Spleen (tissue), 11 donors: Measurements from ENCODE around the gene S100Z. TPM values are rescaled to one million over a fixed set of nuclear protein-coding genes. Genes with fewer than 3 reads are reported as not detected.
A peak's percentile ranks its signal among the peaks of the same experiment; 100 is the strongest.

Experiments
- DNase-seq: peaks from one replicate; pipeline ENCODE4 v3.0.0-alpha.2; 2020
- H3K27ac ChIP-seq, 8 donors: fragments of 200-600 bp; sonication (generic) in 7 of 8; 1 replicate in 4 of 8; 2 replicates in 4 of 8; pipeline versions ENCODE4 v1.5.0 to v1.8.0; 2016 to 2021; ENCODE audit warnings: inconsistent platforms in 4 of 8, mild to moderate bottlenecking in 4 of 8, moderate library complexity in 1 of 8
- H3K27me3 ChIP-seq, 7 donors: fragments of 200-600 bp; sonication (generic) in 6 of 7; replicated peaks in 1 of 7; 1 replicate in 4 of 7; 2 replicates in 3 of 7; pipeline versions ENCODE4 v1.5.0 to v1.8.0; 2016 to 2021; ENCODE audit warnings: inconsistent platforms in 3 of 7, mild to moderate bottlenecking in 1 of 7
- H3K36me3 ChIP-seq, 6 donors: fragments of 200-600 bp; sonication (generic) in 5 of 6; 1 replicate in 4 of 6; 2 replicates in 2 of 6; pipeline versions ENCODE4 v1.5.0 to v1.8.0; 2016 to 2021; ENCODE audit warnings: inconsistent platforms in 2 of 6
- H3K4me1 ChIP-seq, 6 donors: fragments of 200-600 bp; sonication (generic) in 5 of 6; 1 replicate in 3 of 6; 2 replicates in 3 of 6; pipeline versions ENCODE4 v1.5.0 to v1.8.0; 2016 to 2021; ENCODE audit warnings: inconsistent platforms in 3 of 6
- H3K4me3 ChIP-seq, 8 donors: fragments of 200-600 bp; sonication (generic) in 7 of 8; 1 replicate in 4 of 8; 2 replicates in 4 of 8; pipeline versions ENCODE4 v1.5.0 to v1.8.0; 2016 to 2021; ENCODE audit warnings: inconsistent platforms in 4 of 8, mild to moderate bottlenecking in 4 of 8, moderate library complexity in 2 of 8
- H3K9me3 ChIP-seq, 8 donors: fragments of 200-600 bp; sonication (generic) in 7 of 8; 1 replicate in 4 of 8; 2 replicates in 4 of 8; pipeline versions ENCODE4 v1.5.0 to v1.8.0; 2016 to 2021; ENCODE audit warnings: inconsistent platforms in 4 of 8
- POLR2A ChIP-seq, 3 donors: fragments of 450-650 bp; IDR thresholded peaks; one replicate each; pipeline ENCODE4 v1.5.1; 2017; ENCODE audit warnings: antibody characterized with exemption in 3 of 3, mild to moderate bottlenecking in 1 of 3
- POLR2AphosphoS5 ChIP-seq, 3 donors: sonication (generic); formaldehyde crosslinking; IDR thresholded peaks; one replicate each; pipeline ENCODE4 v1.5.1; 2017; ENCODE audit warnings: antibody characterized with exemption in 3 of 3
- WGBS, 5 donors: extraction: QIAGEN DNeasy Blood & Tissue Kit in 3 of 5; methylation state at CpG; one replicate each; pipeline versions ENCODE4 v1.1.5 to v1.1.7; 2013 to 2018; 5-methylcytosine and 5-hydroxymethylcytosine counted together
- intact Hi-C: fragments of 100-400 bp; cut with DNase I; formaldehyde crosslinking; loops from one replicate; pipeline ENCODE4 v1.15.0; 2023; ENCODE audit warnings: low total_unique reads
- polyA plus RNA-seq, 3 donors: library from polyadenylated mRNA; stranded (reverse); fragments of 200-250 nt; gene quantifications; one replicate each; pipeline ENCODE4 v1.2.1, GENCODE V29; 2013
- total RNA-seq, 7 donors: library from RNA; depleted of rRNA in 3 of 7; stranded (reverse); fragments of >200 nt in 3 of 7; fragmentation: NEBNext Ultra II Directional in 4 of 7; extraction: Animal tissue kit (Norgen Biotek cat#: 25700) in 4 of 7; gene quantifications; one replicate each; pipeline versions ENCODE4 v1.1.0 to v1.2.1, GENCODE V29; 2016 to 2021
- TF ChIP-seq, protein P1 (sequence below), 11 experiments: fragments of 200-600 bp in 7 of 11; fragments of 450-650 bp in 4 of 11; sonication (generic) in 4 of 11; IDR thresholded peaks in 8 of 11; conservative IDR thresholded peaks in 3 of 11; 1 replicate in 7 of 11; 2 replicates in 4 of 11; pipeline versions ENCODE4 v1.4.0 to v1.8.0; 2016 to 2021; ENCODE audit warnings: antibody characterized with exemption in 11 of 11, inconsistent platforms in 4 of 11, mild to moderate bottlenecking in 1 of 11
- donor health status: healthy with polysubstance abuse.
- donor health status: DM: no; HTN: no; CAD: no; lungs with moderate emphysema.
- donor health status: DM: no; HTN: no; CAD: no.
- donor health status: Bipolar disorder and iron deficiency.
- donor health status: healthy.
- donor health status: DM: no; HTN: no; CAD: no.
- donor health status: DM: yes; HTN: yes; CAD: no.

The S100Z gene
- total and polyA plus RNA-seq, 10 donors = 2.2 to 21.7 (median 8.1) TPM

DNA sequence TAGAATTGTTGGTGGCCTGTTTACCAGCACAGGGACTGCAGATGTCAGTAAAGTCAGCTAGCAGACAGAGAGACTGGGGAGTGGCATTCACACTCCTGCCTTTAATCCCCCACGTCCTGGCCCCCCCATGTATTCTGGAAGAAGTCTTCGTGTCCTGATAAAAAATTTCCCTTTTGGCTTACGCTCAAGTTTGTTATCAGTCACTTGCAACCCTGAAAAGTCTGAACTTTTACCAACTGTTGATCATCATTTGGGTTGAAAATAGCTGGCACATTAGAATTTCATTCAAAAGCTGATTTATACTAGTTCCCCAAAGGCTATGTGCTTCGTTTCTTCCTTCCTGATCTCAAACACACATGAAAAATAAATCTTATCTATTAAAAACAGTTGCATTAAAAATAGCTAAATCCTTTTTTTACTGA is 97.3 kb downstream of the S100Z start:
- intact Hi-C loops = no loop called here
- H3K27ac ChIP-seq = peak overlapping the region in 7 of 8 donors; percentile 44 to 65 (median 55)
- no peak overlapping the region for H3K4me3 ChIP-seq
- no peaks in the 10 kb centered on the region for H3K9me3 ChIP-seq
- peaks cover 0 to 2% (median 0%) of the 10 kb centered on the region in 7 donors for H3K27me3 ChIP-seq
- no peaks in the 10 kb centered on the region for H3K36me3 ChIP-seq
- TF ChIP-seq POLR2A (IDR thresholded peaks at IDR 0.05) (no peak), POLR2AphosphoS5 (IDR thresholded peaks at IDR 0.05) (no peak)
- TF ChIP-seq, protein P1, sequence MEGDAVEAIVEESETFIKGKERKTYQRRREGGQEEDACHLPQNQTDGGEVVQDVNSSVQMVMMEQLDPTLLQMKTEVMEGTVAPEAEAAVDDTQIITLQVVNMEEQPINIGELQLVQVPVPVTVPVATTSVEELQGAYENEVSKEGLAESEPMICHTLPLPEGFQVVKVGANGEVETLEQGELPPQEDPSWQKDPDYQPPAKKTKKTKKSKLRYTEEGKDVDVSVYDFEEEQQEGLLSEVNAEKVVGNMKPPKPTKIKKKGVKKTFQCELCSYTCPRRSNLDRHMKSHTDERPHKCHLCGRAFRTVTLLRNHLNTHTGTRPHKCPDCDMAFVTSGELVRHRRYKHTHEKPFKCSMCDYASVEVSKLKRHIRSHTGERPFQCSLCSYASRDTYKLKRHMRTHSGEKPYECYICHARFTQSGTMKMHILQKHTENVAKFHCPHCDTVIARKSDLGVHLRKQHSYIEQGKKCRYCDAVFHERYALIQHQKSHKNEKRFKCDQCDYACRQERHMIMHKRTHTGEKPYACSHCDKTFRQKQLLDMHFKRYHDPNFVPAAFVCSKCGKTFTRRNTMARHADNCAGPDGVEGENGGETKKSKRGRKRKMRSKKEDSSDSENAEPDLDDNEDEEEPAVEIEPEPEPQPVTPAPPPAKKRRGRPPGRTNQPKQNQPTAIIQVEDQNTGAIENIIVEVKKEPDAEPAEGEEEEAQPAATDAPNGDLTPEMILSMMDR (IDR thresholded peaks at IDR 0.05 in 8 of 11, conservative IDR thresholded peaks at IDR 0.05 in 3 of 11) = no peak
- H3K4me1 ChIP-seq = peaks cover 0 to 28% (median 15%) of the 10 kb centered on the region in 6 donors
- WGBS, 5 donors = 27 to 48% (median 31%) methylated on average over 4 of the region's 4 CpGs
- DNase-seq = no peak

DNA sequence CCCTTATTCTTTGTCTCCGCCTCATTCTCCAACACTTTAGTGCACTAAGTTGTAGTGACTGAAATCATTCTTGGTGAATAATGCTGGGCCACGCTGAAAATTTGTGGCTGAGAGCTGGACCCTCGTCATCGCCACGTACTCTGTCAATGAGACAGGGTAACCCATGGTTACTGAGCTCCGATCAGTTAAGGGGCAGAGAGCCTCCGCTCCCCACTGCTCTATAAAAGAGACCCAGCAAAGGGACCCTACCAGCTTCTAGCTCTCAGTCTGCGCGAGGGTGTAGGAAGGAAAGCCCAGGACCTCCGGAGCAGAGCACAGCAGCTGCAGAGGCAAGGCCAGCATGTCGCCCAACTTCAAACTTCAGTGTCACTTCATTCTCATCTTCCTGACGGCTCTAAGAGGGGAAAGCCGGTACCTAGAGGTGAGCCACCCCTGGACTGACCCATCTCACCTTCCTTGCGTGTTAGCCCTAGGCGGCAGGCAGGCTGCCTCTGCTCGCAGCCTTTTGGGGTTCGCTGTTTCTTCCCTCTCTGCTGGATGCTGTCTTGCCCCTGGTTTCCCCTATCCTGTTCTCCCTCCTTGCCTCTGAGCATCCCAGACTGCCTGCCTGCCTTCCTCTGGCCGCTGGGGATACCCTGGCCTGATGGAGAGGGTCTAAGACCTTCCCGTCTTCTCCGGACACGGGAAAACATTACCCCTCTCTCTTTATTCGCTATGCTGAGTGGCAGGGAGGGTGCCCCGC is 103.2 kb downstream of the S100Z start, which contains the start of gene CRHBP:
Gene CRHBP (plus strand): TSS at position 251 of the 742 bp plus-strand sequence. CDS start 90 bp downstream, at position 341.
- Histone ChIP-seq H3K27ac (peak within 1 kb of the TSS; percentile 35 to 83 (median 78)), H3K36me3 (no peaks in the 10 kb centered on the region), H3K27me3 (peaks cover 0 to 48% (median 23%) of the 10 kb centered on the region in 7 donors), H3K9me3 (no peaks in the 10 kb centered on the region), H3K4me1 (peaks cover 5 to 35% (median 20%) of the 10 kb centered on the region in 6 donors), H3K4me3 (peak within 1 kb of the TSS; percentile 38 to 74 (median 50))
- 5 to 19% (median 14%) methylated on average over 20 to 23 of the region's 23 CpGs for WGBS, 5 donors
- TF ChIP-seq POLR2AphosphoS5 (IDR thresholded peaks at IDR 0.05) (peak in 1 of 3 donors; percentile 3), POLR2A (IDR thresholded peaks at IDR 0.05) (no peak)
- DNase-seq = no peak
- intact Hi-C loops = no loop called here

DNA sequence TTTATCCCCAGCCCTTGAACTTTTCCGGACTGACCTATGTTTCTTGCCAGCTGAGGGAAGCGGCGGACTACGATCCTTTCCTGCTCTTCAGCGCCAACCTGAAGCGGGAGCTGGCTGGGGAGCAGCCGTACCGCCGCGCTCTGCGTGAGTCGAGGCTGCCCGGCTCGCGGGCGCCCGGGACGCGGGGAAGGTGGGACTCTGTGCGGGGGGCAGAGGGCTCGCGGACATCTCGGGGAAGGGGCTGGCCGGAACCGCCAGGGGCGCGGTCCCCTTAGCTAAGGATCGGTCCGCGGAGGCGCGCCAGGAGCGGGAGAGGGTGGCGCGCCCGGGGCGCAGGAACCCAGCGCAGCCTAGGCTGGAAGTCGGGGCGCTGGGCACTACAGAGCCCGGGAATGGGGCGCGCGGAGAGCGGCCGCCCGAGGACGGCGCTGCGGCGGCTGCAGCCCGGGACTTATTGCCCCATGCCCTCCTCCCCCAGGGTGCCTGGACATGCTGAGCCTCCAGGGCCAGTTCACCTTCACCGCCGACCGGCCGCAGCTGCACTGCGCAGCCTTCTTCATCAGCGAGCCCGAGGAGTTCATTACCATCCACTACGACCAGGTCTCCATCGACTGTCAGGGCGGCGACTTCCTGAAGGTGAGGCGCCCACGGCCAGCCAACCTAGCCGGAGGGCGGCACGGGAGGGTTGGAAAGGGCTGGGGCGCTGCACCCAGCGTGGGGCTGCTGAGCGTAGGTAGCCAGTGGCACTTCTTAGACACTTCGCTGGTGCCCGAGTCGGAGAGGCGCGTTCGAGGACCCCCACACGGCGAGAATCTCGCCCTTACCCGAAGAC is 104.0 kb downstream of the S100Z start:
- DNase-seq = peak; percentile 76
- WGBS, 5 donors = 1 to 5% (median 2%) methylated on average over 29 to 81 of the region's 81 CpGs
- H3K36me3 ChIP-seq = no peaks in the 10 kb centered on the region
- intact Hi-C loops = loop anchor here (2.0 kb wide), 1 partner anchor 77 kb away; no protein-coding TSS in a partner anchor
- no peaks in the 10 kb centered on the region for H3K9me3 ChIP-seq
- peak in 2 of 3 donors; percentile 52 to 70 for TF ChIP-seq POLR2AphosphoS5 (IDR thresholded peaks at IDR 0.05)
- TF ChIP-seq, protein P1 (IDR thresholded peaks at IDR 0.05 in 8 of 11, conservative IDR thresholded peaks at IDR 0.05 in 3 of 11) = no peak
- peaks cover 5 to 43% (median 24%) of the 10 kb centered on the region in 6 donors for H3K4me1 ChIP-seq
- peak overlapping the region; percentile 35 to 83 (median 78) for H3K27ac ChIP-seq
- H3K4me3 ChIP-seq = peak overlapping the region; percentile 38 to 74 (median 50)
- H3K27me3 ChIP-seq = peaks cover 0 to 48% (median 23%) of the 10 kb centered on the region in 7 donors

DNA sequence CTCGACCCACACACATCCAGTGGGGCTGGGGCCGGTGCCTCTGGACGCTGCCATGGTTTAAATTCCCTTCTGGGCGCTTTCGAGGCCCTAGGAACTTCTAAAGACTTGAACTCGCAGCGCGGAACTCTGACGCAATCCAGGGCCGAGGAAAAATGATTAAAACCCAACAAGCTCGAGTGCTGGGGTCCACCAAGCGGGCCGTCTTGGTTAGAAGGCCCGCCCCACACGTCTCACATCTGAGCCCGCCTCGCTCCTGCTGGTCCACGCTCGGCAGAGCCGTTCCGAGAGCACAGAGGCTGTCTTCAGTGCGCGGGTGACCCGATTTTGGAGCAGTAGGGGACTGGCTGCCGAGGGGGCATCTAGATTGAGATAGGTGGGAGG is 104.6 kb downstream of the S100Z start:
- no peaks in the 10 kb centered on the region for H3K9me3 ChIP-seq
- DNase-seq = no peak
- H3K4me1 ChIP-seq = peaks cover 5 to 49% (median 24%) of the 10 kb centered on the region in 6 donors
- TF ChIP-seq POLR2AphosphoS5 (IDR thresholded peaks at IDR 0.05) (peak in 2 of 3 donors; percentile 6 to 33), POLR2A (IDR thresholded peaks at IDR 0.05) (no peak)
- 3 to 9% (median 5%) methylated on average over 16 to 25 of the region's 25 CpGs for WGBS, 5 donors
- peak overlapping the region; percentile 35 to 83 (median 78) for H3K27ac ChIP-seq
- H3K27me3 ChIP-seq = peaks cover 0 to 48% (median 23%) of the 10 kb centered on the region in 7 donors
- intact Hi-C loops = loop anchor here (2.0 kb wide), 1 partner anchor 78 kb away; no protein-coding TSS in a partner anchor
- H3K4me3 ChIP-seq = peak overlapping the region; percentile 38 to 74 (median 50)
- H3K36me3 ChIP-seq = no peaks in the 10 kb centered on the region
